BLaER1 treated with 17β-estradiol and CSF1 and Interleukin-3, amounts not matched to agents 10 nM and 100 nM (cell line): Measurements from ENCODE around the gene AUTS2.

ENCODE experiments used
- H3K27ac ChIP-seq, 11 experiments: shearing (Covaris generic); formaldehyde crosslinking; 2 replicates each; pipeline ENCODE4 v1.8.1; 2022
- H3K27me3 ChIP-seq, 11 experiments: shearing (Covaris generic); formaldehyde crosslinking; 2 replicates each; pipeline ENCODE4 v1.8.1; 2022
- H3K36me3 ChIP-seq, 11 experiments: shearing (Covaris generic); formaldehyde crosslinking; 2 replicates each; pipeline ENCODE4 v1.8.1; 2022
- H3K4me1 ChIP-seq, 10 experiments: shearing (Covaris generic); formaldehyde crosslinking; 2 replicates each; pipeline ENCODE4 v1.8.1; 2022
- H3K4me2 ChIP-seq, 11 experiments: shearing (Covaris generic); formaldehyde crosslinking; 2 replicates each; pipeline ENCODE4 v1.8.1; 2022
- H3K4me3 ChIP-seq, 10 experiments: shearing (Covaris generic); formaldehyde crosslinking; 2 replicates each; pipeline ENCODE4 v1.8.1; 2022
- H3K9ac ChIP-seq, 11 experiments: shearing (Covaris generic); formaldehyde crosslinking; 2 replicates each; pipeline ENCODE4 v1.8.1; 2022
- H3K9me3 ChIP-seq, 11 experiments: shearing (Covaris generic); formaldehyde crosslinking; replicated peaks in 1 of 11; 2 replicates each; pipeline ENCODE4 v1.8.1; 2022
- H4K20me1 ChIP-seq, 11 experiments: shearing (Covaris generic); formaldehyde crosslinking; 2 replicates each; pipeline ENCODE4 v1.8.1; 2022
- Cebpa-rat ChIP-seq, 11 experiments: shearing (Covaris generic); IDR thresholded peaks; 2 replicates each; pipeline ENCODE4 v1.8.1; 2022

AUTS2 gene

DNA sequence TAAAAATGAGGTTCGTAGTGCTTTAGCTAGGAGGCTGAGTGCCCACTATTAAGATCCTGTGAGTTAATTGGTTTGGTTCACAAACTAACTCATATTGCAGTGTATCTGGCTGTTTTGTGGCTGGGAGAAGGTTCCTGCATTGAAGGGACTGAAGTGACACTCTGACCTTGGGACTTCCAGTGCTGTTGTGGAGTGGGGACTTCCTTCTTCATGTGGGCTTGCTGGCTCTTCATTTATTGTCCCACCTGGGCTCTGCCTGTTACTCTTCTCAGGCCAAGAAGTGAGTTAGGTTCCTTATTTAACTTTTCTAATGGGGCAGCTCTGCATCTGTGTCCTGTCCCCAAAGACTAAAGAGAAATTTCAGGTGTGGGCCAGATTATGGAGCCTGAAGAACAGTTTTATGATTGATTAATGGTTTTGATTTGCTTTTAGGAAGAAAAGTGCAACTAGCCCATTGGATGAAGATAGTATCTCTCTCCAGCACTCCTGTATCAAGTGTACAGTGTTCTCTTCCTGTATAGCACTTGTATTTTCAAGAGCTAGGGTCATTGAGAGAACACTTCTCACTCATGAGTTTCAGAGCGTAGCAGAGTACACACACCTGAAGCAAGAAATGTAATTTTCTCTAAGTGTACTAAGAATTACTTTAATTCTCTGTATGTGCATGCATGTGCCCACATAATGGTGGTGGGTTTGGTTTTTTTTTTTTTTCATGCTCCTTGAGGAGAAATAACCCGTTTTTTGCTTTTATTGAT, 54.8 kb downstream of the AUTS2 start:
- Histone ChIP-seq H3K27ac (peak overlapping the region in 3 of 11 experiments; percentile 8 to 71 (median 64); a peak in 1 of 22 replicates), H3K4me1 (peaks cover 35 to 70% (median 58%) of the 10 kb centered on the region in 10 experiments), H4K20me1 (peaks cover 0 to 98% (median 86%) of the 10 kb centered on the region in 11 experiments; a peak in 11 of 22 replicates), H3K9me3 (no peaks in the 10 kb centered on the region), H3K27me3 (no peaks in the 10 kb centered on the region), H3K4me3 (no peak overlapping the region), H3K4me2 (peak overlapping the region; percentile 11 to 65 (median 53); a peak in 8 of 22 replicates), H3K9ac (no peak overlapping the region), H3K36me3 (0 out of 22 replicates have a peak, but pooled peaks cover 0 to 5% (median 0%) of the 10 kb centered on the region in 11 experiments)
- TF ChIP-seq Cebpa-rat (IDR thresholded peaks at IDR 0.05) = no peak

GRCh38 chr7:69653806-69654205, 55.5 kb downstream of the AUTS2 start:
- Histone ChIP-seq H3K27me3 (no peaks in the 10 kb centered on the region), H3K4me2 (peak overlapping the region; percentile 41 to 65 (median 59)), H3K4me1 (peaks cover 35 to 65% (median 57%) of the 10 kb centered on the region in 10 experiments), H3K4me3 (no peak overlapping the region), H3K36me3 (0 out of 22 replicates have a peak, but pooled peaks cover 0 to 5% (median 0%) of the 10 kb centered on the region in 11 experiments), H3K9me3 (no peaks in the 10 kb centered on the region), H3K9ac (peak overlapping the region in 4 of 11 experiments; percentile 6 to 41 (median 23); a peak in 4 of 22 replicates), H4K20me1 (peaks cover 0 to 98% (median 82%) of the 10 kb centered on the region in 11 experiments; a peak in 11 of 22 replicates), H3K27ac (peak overlapping the region; percentile 16 to 71 (median 48); a peak in 20 of 22 replicates)
- TF ChIP-seq Cebpa-rat (IDR thresholded peaks at IDR 0.05) = no peak

GRCh38 chr7:69654381-69654780, 56.1 kb downstream of the AUTS2 start:
- peak overlapping the region; percentile 41 to 65 (median 59) for H3K4me2 ChIP-seq
- H3K4me1 ChIP-seq = peaks cover 35 to 60% (median 51%) of the 10 kb centered on the region in 10 experiments
- peaks cover 0 to 95% (median 76%) of the 10 kb centered on the region in 11 experiments; a peak in 10 of 22 replicates for H4K20me1 ChIP-seq
- H3K9ac ChIP-seq = peak overlapping the region in 4 of 11 experiments; percentile 6 to 41 (median 23); a peak in 4 of 22 replicates
- peak overlapping the region; percentile 16 to 71 (median 48); a peak in 21 of 22 replicates for H3K27ac ChIP-seq
- 0 out of 22 replicates have a peak, but pooled peaks cover 0 to 5% (median 0%) of the 10 kb centered on the region in 11 experiments for H3K36me3 ChIP-seq
- TF ChIP-seq Cebpa-rat (IDR thresholded peaks at IDR 0.05) = peak; percentile 14 to 82 (median 65); a peak in 15 of 22 replicates
- H3K4me3 ChIP-seq = no peak overlapping the region
- H3K9me3 ChIP-seq = no peaks in the 10 kb centered on the region
- H3K27me3 ChIP-seq = no peaks in the 10 kb centered on the region

GRCh38 chr7:69654849-69655707, 56.8 kb downstream of the AUTS2 start:
- Histone ChIP-seq H3K4me2 (peak overlapping the region; percentile 41 to 65 (median 59)), H3K4me1 (peaks cover 35 to 53% (median 44%) of the 10 kb centered on the region in 10 experiments)
- no peak for TF ChIP-seq Cebpa-rat (IDR thresholded peaks at IDR 0.05)

GRCh38 chr7:69656077-69656476, 57.8 kb downstream of the AUTS2 start:
- no peak overlapping the region for H3K4me3 ChIP-seq
- H3K9ac ChIP-seq = no peak overlapping the region
- H3K9me3 ChIP-seq = 0 out of 22 replicates have a peak, but pooled peaks cover 0 to 4% (median 0%) of the 10 kb centered on the region in 11 experiments
- no peak for TF ChIP-seq Cebpa-rat (IDR thresholded peaks at IDR 0.05)
- H4K20me1 ChIP-seq = peaks cover 0 to 94% (median 60%) of the 10 kb centered on the region in 11 experiments; a peak in 10 of 22 replicates
- H3K27me3 ChIP-seq = no peaks in the 10 kb centered on the region
- H3K36me3 ChIP-seq = peaks cover 0 to 7% (median 0%) of the 10 kb centered on the region in 11 experiments; a peak in 2 of 22 replicates
- H3K4me1 ChIP-seq = peaks cover 35 to 50% (median 37%) of the 10 kb centered on the region in 10 experiments
- no peak overlapping the region for H3K27ac ChIP-seq
- H3K4me2 ChIP-seq = peak overlapping the region in 10 of 11 experiments; percentile 8 to 65 (median 56); a peak in 15 of 22 replicates

More at GRCh38 chr7:69654849-69655707, 56.8 kb downstream of the AUTS2 start:
- Histone ChIP-seq H3K9me3 (no peaks in the 10 kb centered on the region), H3K36me3 (0 out of 22 replicates have a peak, but pooled peaks cover 0 to 5% (median 0%) of the 10 kb centered on the region in 11 experiments), H3K27ac (peak overlapping the region; percentile 11 to 71 (median 47); a peak in 19 of 22 replicates), H3K9ac (no peak overlapping the region), H4K20me1 (peaks cover 0 to 94% (median 70%) of the 10 kb centered on the region in 11 experiments; a peak in 10 of 22 replicates), H3K27me3 (no peaks in the 10 kb centered on the region), H3K4me3 (no peak overlapping the region)

- Histone ChIP-seq H3K4me1 (peaks cover 35 to 51% (median 36%) of the 10 kb centered on the region in 10 experiments), H3K27me3 (no peaks in the 10 kb centered on the region), H3K36me3 (peaks cover 0 to 7% (median 0%) of the 10 kb centered on the region in 11 experiments; a peak in 2 of 22 replicates), H4K20me1 (peaks cover 0 to 92% (median 56%) of the 10 kb centered on the region in 11 experiments; a peak in 10 of 22 replicates), H3K9ac (no peak overlapping the region), H3K27ac (no peak overlapping the region), H3K9me3 (0 out of 22 replicates have a peak, but pooled peaks cover 0 to 4% (median 0%) of the 10 kb centered on the region in 11 experiments), H3K4me2 (no peak overlapping the region), H3K4me3 (no peak overlapping the region)
- TF ChIP-seq Cebpa-rat (IDR thresholded peaks at IDR 0.05) = no peak
These were observed 58.6 kb downstream of the AUTS2 start for GRCh38 chr7:69656890-69657289.

DNA sequence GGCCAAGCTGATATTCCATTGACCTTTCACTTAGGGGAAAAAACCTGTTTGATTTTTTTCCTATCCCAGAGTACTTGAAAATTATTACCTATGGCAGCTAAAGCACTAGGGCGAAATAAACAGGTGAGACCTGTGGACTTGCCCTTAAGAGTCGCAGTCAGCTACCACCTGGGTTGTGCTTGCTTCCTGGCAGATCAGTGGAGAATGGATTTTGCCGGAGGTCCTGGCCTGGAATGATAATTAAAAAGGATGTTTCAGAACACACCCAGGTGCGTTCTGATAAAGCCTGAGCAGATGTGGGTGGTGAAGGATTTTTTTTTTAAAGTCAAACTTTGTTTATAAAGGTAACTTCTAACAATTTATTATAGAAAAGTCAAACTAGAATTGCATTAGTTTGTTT, 59.1 kb downstream of the AUTS2 start:
- Histone ChIP-seq H3K9me3 (0 out of 22 replicates have a peak, but pooled peaks cover 0 to 4% (median 0%) of the 10 kb centered on the region in 11 experiments), H3K4me3 (no peak overlapping the region), H3K27ac (no peak overlapping the region), H3K27me3 (no peaks in the 10 kb centered on the region), H4K20me1 (peaks cover 0 to 92% (median 56%) of the 10 kb centered on the region in 11 experiments; a peak in 10 of 22 replicates), H3K36me3 (peaks cover 0 to 7% (median 0%) of the 10 kb centered on the region in 11 experiments; a peak in 2 of 22 replicates), H3K9ac (no peak overlapping the region), H3K4me1 (peaks cover 35 to 50% (median 36%) of the 10 kb centered on the region in 10 experiments), H3K4me2 (no peak overlapping the region)
- TF ChIP-seq Cebpa-rat (IDR thresholded peaks at IDR 0.05) = no peak

- Histone ChIP-seq H3K9me3 (0 out of 22 replicates have a peak, but pooled peaks cover 0 to 4% (median 0%) of the 10 kb centered on the region in 11 experiments), H4K20me1 (peaks cover 0 to 89% (median 50%) of the 10 kb centered on the region in 11 experiments; a peak in 10 of 22 replicates)
- no peak for TF ChIP-seq Cebpa-rat (IDR thresholded peaks at IDR 0.05)
These were observed 59.7 kb downstream of the AUTS2 start for GRCh38 chr7:69657985-69658384.

More at GRCh38 chr7:69657985-69658384, 59.7 kb downstream of the AUTS2 start:
- H3K36me3 ChIP-seq = peaks cover 0 to 7% (median 0%) of the 10 kb centered on the region in 11 experiments; a peak in 2 of 22 replicates
- no peak overlapping the region for H3K4me3 ChIP-seq
- H3K4me1 ChIP-seq = peaks cover 31 to 46% (median 32%) of the 10 kb centered on the region in 10 experiments
- no peak overlapping the region for H3K27ac ChIP-seq
- H3K27me3 ChIP-seq = no peaks in the 10 kb centered on the region
- no peak overlapping the region for H3K4me2 ChIP-seq
- no peak overlapping the region for H3K9ac ChIP-seq
